GM19238 (cell line): ENCODE measurements around the gene SLC25A48.
"Not testable (repeated sequence)": the region's sequence is repeated elsewhere in the genome, so short reads cannot be mapped to it uniquely, and the experiment has no call there.

Source experiments
- DNase-seq: peaks from one replicate; pipeline ENCODE4 v3.0.0; 2011; ENCODE audit warnings: low spot score; ENCODE audit not compliant: insufficient read length

The SLC25A48 gene

DNA sequence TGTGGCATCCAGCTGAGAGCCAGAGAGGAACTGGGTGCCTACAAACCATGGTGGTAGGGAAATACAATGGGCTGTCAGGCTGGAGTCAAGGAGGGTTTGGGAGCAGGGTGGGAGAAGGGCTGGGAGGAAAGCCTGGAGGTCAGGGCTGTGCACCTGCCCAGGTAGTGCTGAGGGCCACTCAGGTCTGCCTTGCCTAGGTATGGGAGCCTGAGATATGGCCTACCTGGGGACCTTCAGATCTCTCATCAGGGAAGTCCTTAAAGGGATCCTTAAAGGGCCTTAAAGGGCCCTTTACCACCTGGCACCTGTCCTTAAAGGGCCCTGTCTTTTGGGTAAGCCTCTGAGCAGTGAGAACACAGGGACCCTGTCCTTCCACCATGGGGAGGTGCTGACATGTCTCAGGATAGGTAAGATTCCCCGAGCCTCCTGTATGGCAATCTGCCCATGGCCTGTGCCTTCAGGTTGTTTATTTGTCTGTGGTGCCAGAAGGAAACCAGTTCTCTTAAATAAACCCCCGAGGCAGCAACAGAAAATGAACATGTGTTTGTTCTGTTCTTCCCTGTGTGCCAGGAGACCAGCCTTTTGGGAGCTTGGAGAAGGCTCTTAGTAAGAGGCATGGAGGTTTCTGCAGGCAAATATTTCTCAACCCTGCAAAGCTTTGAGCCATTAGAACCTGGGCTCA lies 23.3 kb downstream of the SLC25A48 start:
- no peak for DNase-seq

DNA sequence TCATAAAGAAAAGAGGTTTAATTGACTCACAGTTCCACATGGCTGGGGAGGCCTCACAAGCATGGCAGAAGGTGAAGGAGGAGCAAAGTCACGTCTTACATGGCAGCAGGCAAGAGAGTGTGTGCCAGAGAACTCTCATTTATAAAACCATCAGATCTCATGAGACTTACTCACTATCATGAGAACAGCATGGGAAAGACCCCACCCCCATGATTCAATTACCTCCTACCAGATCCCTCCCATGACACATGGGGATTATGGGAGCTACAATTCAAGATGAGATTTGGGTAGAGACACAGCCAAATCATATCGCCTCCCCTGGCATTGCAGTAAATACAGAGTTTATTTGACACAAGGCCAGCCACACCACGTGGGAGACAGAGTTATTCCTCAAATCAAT lies 24.7 kb downstream of the SLC25A48 start:
- DNase-seq, result not testable (repeated sequence)

DNA sequence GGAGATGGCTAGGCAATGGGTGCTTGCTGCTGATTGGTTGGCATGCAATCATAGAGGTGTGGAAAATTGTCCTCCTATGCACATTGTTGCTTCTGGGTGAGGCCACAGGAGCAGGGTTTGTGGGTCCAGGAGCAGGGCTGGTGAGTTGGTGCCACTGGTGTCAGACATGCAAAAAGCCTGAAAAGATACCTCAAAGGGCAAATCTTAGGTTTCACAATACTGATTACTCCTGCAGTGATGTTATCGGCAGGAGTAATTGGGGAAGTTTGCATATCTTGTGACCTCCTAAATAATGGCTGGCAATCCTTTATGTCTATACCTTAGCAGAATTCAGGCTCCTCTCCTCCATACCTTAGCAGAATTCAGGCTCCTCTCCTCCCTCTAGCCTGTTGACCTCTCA lies 25.2 kb downstream of the SLC25A48 start:
- no peak for DNase-seq

DNA sequence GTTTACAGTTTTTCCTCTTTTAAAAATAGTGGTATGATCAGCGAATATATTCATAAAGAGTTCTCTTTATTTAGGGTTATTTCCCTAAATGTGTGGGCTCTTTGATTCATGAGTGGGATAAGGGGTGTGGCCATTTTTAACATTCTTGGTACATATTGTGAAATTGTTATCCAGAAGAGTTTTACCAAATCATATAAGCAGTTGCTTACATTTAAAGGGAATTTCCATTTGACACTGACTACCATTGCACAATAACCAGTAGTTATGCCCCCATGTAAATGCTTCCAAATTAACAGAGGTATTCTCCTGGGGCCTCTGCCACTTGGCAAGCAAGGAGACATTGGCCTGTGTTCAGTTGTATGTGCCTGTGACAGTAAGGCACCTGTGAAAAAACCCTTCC lies 27.2 kb downstream of the SLC25A48 start:
- no peak for DNase-seq

DNA sequence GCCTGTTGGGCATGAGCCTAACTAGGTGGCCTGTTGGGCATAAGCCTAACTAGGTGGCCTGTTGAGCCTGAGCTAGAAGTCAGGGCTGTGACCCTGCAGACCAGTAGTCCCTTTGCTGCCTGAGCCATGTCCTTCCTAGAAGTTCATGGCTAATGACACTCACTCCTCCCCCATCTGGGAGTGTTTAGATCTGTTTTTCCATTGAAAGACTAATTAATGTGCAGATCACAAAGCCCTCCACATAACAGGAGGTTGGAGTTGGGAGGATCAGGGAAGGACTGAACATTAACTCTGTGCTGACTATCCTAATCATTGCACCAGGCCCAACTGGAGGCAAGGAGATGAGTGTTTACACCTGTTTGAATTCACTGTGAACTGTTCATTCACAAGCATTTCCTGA lies 27.6 kb downstream of the SLC25A48 start:
- DNase-seq, result no peak

DNA sequence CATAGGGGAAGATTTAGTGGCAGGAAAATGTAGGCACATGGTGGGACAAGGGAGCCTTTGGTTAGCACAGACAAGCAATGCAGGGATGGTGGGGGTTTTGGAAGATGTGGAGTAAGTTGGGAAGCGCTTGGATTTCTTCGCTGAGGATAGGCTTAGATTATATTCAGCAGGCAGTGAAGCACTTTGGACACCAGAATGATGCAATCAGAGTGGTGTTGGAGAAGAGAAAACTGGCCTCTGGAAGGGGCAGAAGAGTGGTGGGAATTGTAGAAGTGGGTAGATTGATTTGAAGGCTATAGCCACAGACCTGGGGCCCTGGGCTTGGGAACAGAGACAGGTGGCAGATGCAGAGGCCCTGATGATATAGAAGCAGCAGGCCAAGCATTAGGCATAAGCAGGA lies 28.3 kb downstream of the SLC25A48 start:
- DNase-seq, result no peak

DNA sequence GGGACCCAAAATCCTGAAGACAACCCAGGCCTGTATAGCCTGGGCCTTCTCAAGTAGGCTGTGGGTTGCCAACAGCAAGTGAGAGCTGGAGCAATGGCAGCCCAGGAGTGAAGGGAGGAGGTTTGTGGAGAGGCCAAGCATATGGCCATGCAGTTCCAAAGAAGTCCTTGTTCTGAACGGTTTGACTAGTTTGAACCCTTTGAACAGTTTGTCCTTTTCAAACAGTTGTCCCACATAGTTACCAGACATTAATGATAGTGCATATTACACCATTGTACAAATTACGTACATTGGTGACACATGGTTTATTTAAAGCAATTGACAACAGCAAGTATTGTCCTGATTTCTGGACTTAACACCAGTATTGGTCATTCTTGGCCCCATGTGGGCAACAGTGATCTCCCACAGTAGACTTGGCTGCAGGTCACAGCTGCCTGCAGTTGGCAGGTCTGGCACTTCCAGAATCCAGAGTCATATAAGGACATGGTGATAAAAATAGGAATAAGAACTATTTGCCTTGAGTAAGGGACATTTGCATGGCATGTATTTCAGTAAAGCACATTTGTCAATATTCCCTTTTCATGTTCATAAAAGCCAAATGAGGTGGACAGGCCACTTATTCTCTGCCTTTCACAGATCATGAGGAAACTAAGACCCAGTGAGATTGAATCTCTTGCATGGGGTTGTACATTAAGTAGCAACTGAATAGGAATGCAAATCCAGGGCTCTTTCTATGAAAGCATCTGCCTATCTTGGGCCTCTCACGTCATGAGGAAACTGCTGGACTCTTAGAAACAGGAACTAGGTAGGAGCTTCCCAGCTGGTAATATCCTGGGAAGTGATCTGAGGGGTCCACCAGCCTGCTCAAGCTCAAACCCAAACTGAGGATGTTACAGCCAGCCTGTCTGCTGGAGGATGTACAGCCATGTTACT lies 30.3 kb downstream of the SLC25A48 start:
- no peak for DNase-seq

DNA sequence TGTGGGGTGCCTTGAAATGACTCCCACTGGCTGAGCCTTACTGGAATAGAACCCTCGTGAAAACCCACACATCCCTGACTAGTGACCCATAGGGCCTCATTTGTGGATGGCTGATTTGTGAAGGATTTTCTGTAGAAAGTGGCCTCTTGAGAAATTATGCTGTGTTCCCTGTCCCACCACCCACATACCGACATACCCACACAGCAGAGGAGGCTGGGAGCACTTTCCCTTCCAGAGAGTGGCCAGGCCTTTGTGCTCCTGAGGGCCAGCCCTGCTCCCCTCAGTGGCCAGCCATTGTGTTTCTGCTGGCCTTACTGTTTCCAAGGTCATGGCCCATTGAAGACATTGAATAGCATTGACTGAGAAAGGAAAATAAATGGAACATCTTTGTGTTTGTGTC lies 31.6 kb downstream of the SLC25A48 start:
- DNase-seq, result no peak

DNA sequence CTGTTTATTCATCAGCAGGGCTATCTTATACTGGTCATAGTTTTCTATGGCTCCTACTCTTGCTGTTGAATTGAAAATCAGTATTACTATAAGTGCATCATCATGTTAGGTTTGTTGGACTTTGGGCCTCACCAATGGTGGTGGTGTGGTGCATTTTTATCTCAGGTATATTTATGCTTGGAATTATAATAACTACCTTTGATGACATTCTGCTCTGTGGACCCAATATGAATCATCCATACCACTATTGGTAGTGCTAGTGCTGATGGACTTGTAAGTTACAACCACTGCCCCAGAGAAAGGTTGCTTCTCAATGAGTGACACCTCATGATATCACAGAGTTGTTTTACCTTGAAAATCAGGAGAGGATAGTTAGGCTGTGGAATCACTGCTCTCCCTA lies 33.1 kb downstream of the SLC25A48 start:
- no peak for DNase-seq

DNA sequence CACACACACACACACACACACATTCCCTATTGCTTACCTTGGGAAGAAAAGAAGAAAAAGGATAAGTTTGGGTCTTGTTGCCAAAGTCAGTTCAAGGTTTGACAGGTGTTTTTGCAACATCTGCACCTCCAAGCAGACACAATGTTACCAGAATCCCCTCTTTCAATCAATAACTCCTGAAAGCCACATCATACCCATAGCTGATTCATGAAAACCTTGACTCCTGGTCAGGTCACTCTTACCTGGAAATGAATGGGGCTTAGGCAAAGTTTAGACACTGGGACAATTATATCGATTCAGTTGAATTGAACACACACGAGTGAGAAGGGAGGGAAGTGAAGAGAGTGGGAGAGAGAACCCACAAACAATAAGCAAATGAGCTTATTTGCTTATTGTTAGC lies 34.2 kb downstream of the SLC25A48 start:
- DNase-seq, result no peak

DNA sequence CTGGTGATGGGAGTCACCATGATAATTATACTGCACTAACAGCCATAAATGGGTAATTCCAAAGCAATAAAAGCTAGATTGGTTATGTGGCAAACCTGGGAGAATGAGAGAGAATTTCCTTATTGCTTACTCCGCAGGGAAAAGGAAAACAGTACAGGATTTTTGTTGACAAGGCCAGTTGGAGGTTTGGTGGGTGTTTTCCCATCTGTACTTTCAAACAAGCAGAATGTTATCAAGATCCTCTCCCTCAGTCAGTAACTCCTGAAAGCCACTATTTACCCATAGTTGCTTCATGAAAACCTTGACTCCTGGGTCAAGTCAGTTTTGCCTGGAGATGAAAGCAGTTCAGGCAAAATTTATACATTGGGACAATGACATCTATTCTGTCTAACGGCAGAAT lies 34.8 kb downstream of the SLC25A48 start:
- DNase-seq, result no peak

DNA sequence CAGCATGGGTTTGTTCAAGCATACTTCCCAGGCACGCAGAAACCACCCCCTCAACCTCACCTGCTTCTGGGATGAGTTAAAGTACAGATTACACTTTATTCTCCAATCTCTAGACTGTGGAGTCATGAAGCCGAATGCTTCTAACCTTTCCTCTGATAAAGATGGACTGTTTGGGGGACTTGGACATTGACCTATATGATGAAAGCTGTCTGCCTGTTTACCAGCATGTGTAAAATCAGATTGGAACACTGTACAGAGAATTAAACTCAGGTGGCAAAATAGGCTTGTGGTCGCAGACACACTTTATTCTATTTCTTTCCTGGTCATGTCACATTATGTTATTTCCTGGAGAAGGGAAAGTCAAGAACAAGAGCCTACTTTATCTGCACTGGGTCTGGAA lies 35.5 kb downstream of the SLC25A48 start:
- DNase-seq, result no peak

DNA sequence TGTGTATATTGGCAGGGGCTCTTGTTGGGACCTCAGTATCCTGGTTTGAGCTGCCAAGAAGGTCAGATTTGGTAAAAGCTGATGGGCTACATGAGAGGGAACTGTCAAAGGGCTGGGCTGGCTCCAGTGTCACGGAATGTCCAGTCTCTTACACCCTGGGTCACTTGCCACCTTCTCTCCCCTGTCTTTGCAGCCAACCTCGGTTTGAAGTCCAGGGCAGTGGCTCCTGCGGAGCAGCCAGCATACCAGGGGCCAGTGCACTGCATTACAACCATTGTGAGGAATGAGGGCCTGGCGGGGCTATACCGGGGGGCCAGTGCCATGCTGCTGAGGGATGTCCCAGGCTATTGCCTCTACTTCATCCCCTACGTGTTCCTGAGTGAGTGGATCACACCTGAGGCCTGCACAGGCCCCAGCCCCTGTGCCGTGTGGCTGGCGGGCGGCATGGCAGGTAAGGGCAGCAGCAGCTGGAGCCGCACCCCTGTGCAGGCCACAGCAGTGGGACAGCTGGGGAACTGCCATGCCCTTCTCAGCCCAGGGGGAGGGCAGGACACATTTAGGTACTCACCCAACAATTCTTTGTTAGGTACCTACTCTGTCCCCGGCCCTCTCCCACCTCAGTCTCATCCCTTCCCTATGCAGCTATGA lies 36.9 kb downstream of the SLC25A48 start:
- DNase-seq, result no peak

DNA sequence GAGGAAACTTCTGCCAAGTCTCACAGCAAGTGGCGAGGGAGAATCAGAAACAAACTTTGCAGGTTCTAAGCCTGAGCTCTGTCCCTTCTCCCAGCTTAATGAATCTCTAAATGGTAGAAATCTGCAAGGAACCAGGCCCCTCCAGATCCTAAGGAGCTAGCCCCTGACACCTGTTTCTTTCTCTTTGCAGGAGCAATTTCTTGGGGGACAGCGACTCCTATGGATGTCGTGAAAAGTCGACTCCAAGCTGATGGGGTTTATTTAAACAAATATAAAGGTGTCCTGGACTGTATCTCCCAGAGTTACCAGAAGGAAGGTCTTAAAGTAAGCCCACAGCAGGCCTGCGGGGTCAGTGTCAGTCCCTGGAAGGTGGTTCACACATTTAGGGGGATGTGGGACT lies 39.4 kb downstream of the SLC25A48 start:
- no peak for DNase-seq

DNA sequence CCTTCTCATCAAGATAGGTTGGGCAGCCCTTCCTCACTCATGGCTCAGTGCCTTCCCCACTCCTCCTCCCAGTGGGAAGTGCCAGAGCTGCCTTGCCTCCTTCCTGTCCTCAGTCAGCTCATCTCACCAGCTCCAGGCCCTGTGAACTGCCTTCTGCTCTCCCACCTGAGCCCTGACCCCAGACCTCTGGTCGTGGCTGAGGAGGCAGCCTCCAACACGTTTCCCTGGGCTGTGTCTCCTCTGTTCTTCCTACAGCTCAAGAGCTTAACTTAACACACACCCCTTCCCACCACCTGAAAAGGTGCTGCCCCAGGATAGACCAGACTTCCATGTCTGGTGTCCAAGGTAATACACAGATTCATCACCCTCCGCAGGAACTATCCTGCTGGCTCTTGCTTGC lies 40.0 kb downstream of the SLC25A48 start:
- DNase-seq, result no peak

DNA sequence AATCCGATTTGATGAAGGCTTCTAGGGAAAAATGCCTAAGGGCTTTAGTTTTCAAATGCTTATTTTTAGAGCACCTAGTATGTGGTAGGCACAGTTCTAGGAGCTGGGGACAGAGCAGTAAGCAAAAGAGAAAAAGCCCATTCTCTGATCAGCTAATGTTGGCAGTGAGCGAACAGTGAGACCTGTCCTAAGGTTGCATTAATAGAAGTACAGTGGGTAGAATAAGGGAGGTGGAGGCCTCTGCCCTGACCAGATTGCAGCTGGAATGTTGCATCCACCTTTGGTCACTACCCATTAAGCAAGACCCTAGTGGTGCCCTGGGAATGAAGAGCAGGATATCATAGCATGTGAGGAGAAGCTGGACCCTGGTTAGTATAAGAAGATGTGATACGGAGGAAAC lies 41.1 kb downstream of the SLC25A48 start:
- DNase-seq, result no peak

DNA sequence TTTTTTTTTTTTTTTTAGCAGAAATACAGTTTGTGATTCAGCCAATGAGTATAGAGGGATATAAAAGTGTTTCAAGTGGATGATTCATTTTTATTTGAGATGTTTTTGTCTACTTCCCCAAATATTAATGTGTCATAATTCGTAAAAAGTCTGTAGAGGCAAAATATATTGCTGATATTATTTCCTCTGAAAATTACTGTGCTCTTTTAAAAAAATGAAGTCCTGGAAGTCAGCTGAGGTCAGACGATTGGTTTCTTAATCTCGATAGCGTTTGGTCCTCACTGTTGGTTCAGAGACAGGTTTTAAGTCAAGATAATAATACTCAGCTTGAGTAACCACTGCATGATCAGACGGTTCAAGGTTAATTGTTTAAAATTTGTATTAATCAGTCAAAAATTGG lies 41.7 kb downstream of the SLC25A48 start:
- DNase-seq, result no peak

DNA sequence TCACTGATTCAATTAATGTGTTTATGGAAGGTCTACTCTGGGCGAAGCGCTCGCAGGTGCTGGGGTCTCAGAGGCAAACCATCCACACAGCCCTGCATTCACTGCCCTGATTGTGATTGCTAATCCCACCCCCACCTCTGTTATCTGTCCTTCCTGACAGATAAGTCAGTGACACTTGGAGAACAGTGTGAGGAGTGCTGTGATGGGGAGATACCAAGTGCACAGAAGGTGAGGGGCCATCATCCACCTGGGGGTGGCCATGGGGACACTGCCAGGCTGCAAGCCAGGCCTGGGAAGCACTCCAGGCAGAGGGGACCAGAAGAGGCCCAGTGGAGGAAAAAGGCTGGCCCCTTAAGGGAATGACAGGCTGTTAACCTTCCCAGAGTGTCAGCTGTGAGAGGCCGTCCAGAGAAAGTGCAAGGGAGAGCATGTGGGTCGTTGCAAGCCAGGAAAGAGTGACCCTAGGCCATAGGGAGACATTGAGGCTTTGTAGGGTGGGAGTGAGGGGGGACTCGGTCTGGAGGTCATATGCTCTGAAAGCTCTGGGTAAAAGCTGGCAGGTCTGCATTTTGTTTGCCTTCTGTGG lies 43.2 kb downstream of the SLC25A48 start:
- no peak for DNase-seq

DNA sequence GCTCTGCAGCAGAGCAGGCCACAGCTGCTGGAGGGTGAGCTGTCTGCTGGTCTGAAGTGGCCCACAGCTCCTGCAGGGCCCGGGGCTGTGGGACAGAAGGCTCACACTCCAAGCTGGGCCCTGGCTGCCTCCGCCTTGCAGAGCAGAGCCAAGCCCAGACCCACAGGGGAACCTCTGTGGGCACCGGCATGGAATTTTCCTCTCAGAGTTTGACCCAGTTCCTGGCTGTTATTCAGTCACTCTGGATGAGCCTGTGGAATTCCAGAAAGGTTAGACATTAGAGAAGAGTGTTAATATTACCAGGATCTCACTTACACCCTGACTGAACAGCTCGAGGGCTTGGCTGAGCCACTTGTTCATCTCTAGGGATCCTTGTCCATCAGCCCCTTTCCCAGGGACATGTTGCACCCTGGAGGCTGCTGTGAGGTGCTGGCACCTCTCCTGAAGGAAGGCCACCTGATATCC lies 43.7 kb downstream of the SLC25A48 start:
- no peak for DNase-seq

DNA sequence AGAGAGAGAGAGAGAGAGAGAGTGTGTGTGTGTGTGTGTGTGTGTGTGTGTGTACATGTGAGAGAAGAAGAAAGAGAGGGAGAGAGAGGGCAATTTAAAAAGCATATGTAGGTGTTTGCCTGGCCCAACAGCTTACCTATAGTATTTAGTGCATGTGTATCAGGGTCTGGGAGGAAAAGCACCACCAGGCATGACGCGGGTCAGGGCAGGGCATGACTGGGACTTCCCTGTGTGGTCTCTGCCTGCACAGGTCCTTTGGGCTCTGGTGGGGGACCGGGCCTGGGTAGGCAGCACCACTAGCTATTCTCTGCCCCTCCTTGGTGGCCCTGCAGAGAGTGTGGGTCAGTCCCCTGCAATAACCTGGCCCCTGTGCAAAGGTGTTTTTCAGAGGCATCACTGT lies 45.1 kb downstream of the SLC25A48 start:
- DNase-seq, result no peak

DNA sequence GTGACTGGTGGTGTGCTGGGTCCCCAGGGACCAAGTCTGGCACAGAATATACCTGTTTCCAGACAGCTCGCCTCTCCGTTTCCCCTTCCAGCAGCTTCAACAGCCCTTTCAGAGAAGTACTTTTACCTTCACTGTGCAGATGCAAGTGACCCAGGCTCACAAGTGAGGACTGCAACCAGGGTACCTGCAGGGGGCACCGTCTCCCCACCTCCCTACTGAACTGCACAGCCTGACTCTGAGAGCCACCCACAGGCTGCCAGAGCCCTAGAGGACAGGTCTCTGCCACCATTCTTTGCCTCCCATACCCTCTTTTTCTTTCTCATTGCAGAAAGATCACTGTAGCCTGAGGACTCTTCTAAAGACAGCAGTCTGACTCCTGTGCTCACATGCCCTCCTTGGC lies 45.8 kb downstream of the SLC25A48 start:
- no peak for DNase-seq

DNA sequence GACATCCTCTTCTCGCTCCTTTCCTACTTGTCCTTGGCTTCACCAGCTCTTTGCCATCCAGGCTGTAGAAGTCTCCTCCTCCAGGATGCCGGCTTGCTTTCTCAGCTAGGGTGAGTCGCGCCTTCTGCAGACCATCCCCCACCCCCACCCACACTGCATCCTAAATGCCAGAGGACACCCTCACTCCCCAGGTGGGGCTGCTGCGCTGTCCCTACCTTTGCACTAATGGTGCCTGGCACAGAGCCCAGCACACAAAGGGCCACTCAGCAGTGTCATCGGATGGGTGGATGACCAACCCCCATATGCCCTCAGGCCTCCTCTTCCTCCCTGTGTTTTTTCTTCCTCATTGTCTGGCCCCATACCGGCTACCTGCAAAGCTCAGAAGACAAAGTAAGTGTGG lies 46.3 kb downstream of the SLC25A48 start:
- no peak for DNase-seq
